Measurements from ENCODE around the gene UBAC2. TPM values are rescaled to one million over a fixed set of nuclear protein-coding genes. Genes with fewer than 3 reads are reported as not detected.

The UBAC2 gene
- total and polyA plus RNA-seq, 2 experiments from 2014 or later, result 71.2 to 130 TPM

GRCh38 chr13:99157046-99157445 is 43.6 kb upstream of the UBAC2 start:
- no peak for DNase-seq (ENCODE audit: low read depth in 1 of 2, low spot score in 1 of 2)
- TF ChIP-seq, protein P1, sequence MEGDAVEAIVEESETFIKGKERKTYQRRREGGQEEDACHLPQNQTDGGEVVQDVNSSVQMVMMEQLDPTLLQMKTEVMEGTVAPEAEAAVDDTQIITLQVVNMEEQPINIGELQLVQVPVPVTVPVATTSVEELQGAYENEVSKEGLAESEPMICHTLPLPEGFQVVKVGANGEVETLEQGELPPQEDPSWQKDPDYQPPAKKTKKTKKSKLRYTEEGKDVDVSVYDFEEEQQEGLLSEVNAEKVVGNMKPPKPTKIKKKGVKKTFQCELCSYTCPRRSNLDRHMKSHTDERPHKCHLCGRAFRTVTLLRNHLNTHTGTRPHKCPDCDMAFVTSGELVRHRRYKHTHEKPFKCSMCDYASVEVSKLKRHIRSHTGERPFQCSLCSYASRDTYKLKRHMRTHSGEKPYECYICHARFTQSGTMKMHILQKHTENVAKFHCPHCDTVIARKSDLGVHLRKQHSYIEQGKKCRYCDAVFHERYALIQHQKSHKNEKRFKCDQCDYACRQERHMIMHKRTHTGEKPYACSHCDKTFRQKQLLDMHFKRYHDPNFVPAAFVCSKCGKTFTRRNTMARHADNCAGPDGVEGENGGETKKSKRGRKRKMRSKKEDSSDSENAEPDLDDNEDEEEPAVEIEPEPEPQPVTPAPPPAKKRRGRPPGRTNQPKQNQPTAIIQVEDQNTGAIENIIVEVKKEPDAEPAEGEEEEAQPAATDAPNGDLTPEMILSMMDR (IDR thresholded peaks at IDR 0.05; ENCODE audit: low read depth, low read length), result no peak
- no peak overlapping the region for H3K4me3 ChIP-seq
- H3K36me3 ChIP-seq, result no peaks in the 10 kb centered on the region
- H3K9me3 ChIP-seq (ENCODE audit: low read depth), result no peaks in the 10 kb centered on the region
- H3K27ac ChIP-seq, result no peak overlapping the region
- H3K4me1 ChIP-seq (ENCODE audit: low read depth), result peaks cover 37% of the 10 kb centered on the region
- no peaks in the 10 kb centered on the region for H3K27me3 ChIP-seq

DNA sequence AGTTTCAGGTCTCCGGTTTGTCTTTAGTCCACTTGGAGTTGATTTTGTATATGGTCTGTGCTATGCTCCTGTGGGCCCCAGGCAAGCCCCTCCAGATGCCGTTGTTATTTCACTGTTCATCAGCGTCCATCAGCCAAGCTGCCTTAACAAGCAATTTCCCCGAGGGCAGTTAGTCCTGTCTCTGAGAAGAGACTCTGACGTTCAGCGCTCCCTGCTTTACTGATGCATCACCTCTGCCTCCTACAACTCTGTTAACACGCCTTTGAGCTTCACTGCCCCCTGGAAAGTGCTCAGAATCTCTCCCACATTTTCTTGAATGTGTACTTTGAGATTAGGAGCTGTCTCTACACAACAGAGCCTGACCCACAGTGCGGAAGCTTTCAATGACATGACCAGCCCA is 41.8 kb upstream of the UBAC2 start:
- Histone ChIP-seq H3K4me3 (no peak overlapping the region), H3K4me1 (ENCODE audit: low read depth) (peaks cover 48% of the 10 kb centered on the region), H3K27me3 (no peaks in the 10 kb centered on the region), H3K27ac (peak overlapping the region; percentile 84), H3K36me3 (no peaks in the 10 kb centered on the region), H3K9me3 (ENCODE audit: low read depth) (no peaks in the 10 kb centered on the region)
- TF ChIP-seq, protein P1 (IDR thresholded peaks at IDR 0.05; ENCODE audit: low read depth, low read length), result no peak
- peak in 1 of 2 donors; percentile 7 for DNase-seq (ENCODE audit: low read depth in 1 of 2, low spot score in 1 of 2)

DNA sequence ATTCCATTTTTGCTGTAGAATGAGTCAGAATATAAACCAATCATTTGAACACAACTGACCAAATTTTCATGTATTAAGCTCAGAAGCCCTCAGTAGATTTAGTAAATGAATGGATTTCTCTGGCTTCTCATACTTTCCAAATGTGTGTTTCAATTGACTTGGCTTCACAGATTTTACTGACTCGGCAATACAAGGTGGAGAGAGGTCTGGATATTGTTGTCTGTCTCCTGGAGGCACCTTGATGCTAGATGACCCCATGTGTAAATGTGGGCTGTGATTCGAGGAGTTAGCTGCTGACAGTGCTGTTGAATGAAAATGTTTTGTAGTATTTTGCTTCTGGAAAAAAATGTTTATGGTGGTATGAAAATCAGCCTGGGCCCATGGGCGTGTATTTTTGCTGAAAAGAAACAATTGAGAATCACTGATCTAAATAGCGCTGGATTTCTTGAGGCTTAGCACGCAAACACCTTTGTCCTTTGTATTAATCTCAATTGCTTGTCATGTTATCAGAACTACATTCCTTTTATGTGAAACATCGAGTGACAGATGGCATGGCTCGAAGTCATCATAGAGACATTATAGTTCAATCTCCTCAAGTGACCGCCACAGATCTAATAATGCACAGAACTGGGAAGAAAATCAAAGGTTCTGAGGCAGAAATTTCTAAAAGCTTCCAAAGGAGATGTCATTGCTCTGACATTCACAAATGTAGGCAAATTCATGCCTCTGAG is 41.2 kb upstream of the UBAC2 start:
- peak overlapping the region; percentile 84 for H3K27ac ChIP-seq
- peaks cover 48% of the 10 kb centered on the region for H3K4me1 ChIP-seq (ENCODE audit: low read depth)
- H3K4me3 ChIP-seq, result no peak overlapping the region
- TF ChIP-seq, protein P1 (IDR thresholded peaks at IDR 0.05; ENCODE audit: low read depth, low read length), result no peak
- no peaks in the 10 kb centered on the region for H3K9me3 ChIP-seq (ENCODE audit: low read depth)
- H3K36me3 ChIP-seq, result no peaks in the 10 kb centered on the region
- peak in 1 of 2 donors; percentile 54 for DNase-seq (ENCODE audit: low read depth in 1 of 2, low spot score in 1 of 2)
- no peaks in the 10 kb centered on the region for H3K27me3 ChIP-seq

- H3K27ac ChIP-seq, result peak overlapping the region; percentile 84
- H3K4me3 ChIP-seq, result no peak overlapping the region
- no peak for DNase-seq (ENCODE audit: low read depth in 1 of 2, low spot score in 1 of 2)
- peaks cover 48% of the 10 kb centered on the region for H3K4me1 ChIP-seq (ENCODE audit: low read depth)
- TF ChIP-seq, protein P1 (IDR thresholded peaks at IDR 0.05; ENCODE audit: low read depth, low read length), result no peak
- H3K27me3 ChIP-seq, result no peaks in the 10 kb centered on the region
- no peaks in the 10 kb centered on the region for H3K9me3 ChIP-seq (ENCODE audit: low read depth)
- no peaks in the 10 kb centered on the region for H3K36me3 ChIP-seq
Observed at GRCh38 chr13:99160415-99160814, 40.2 kb upstream of the UBAC2 start.

GRCh38 chr13:99161512-99161911 is 39.1 kb upstream of the UBAC2 start:
- H3K4me1 ChIP-seq (ENCODE audit: low read depth), result peaks cover 47% of the 10 kb centered on the region
- no peaks in the 10 kb centered on the region for H3K27me3 ChIP-seq
- H3K36me3 ChIP-seq, result no peaks in the 10 kb centered on the region
- no peak for DNase-seq (ENCODE audit: low read depth in 1 of 2, low spot score in 1 of 2)
- H3K27ac ChIP-seq, result peak overlapping the region; percentile 84
- no peak overlapping the region for H3K4me3 ChIP-seq
- no peaks in the 10 kb centered on the region for H3K9me3 ChIP-seq (ENCODE audit: low read depth)
- TF ChIP-seq, protein P1 (IDR thresholded peaks at IDR 0.05; ENCODE audit: low read depth, low read length), result no peak
